ENCODE results near the gene CENPO.

- TF ChIP-seq CTCF (IDR thresholded peaks at IDR 0.05; ENCODE audit: low read depth, low read length) (no peak), EZH2phosphoT487 (IDR thresholded peaks at IDR 0.05; ENCODE audit: low read depth) (no peak)
These were observed 45.3 kb downstream of the CENPO start for GRCh38 chr2:24838541-24838940.

Measured in OCI-LY3 (cell line).